ENCODE data around the gene UBE2QL1.

UBE2QL1 gene

GRCh38 chr5:6495433-6496206 lies 47.0 kb downstream of the UBE2QL1 start:
- Histone ChIP-seq H3K27me3 (no peaks in the 10 kb centered on the region), H3K4me3 (no peak overlapping the region), H3K27ac (no peak overlapping the region), H3K9me3 (no peaks in the 10 kb centered on the region), H3K4me1 (peaks cover 0 to 9% (median 0%) of the 10 kb centered on the region in 4 donors), H3K36me3 (peaks cover 0 to 9% (median 3%) of the 10 kb centered on the region in 3 donors)
- intact Hi-C loops (cut with DNase I; ENCODE audit: low total_unique reads), result no loop called here
- TF ChIP-seq CTCF (IDR thresholded peaks at IDR 0.05), result no peak
- DNase-seq, result no peak

- DNase-seq, result no peak
- intact Hi-C loops (cut with DNase I; ENCODE audit: low total_unique reads), result no loop called here
- no peak for TF ChIP-seq CTCF (IDR thresholded peaks at IDR 0.05)
Observed at GRCh38 chr5:6496207-6496584, 47.5 kb downstream of the UBE2QL1 start.

GRCh38 chr5:6496636-6497035 lies 48.0 kb downstream of the UBE2QL1 start:
- intact Hi-C loops (cut with DNase I; ENCODE audit: low total_unique reads), result no loop called here
- TF ChIP-seq CTCF (IDR thresholded peaks at IDR 0.05), result no peak
- Histone ChIP-seq H3K4me1 (peaks cover 0 to 9% (median 0%) of the 10 kb centered on the region in 4 donors), H3K27me3 (no peaks in the 10 kb centered on the region), H3K27ac (no peak overlapping the region), H3K36me3 (peaks cover 0 to 6% (median 0%) of the 10 kb centered on the region in 3 donors), H3K9me3 (no peaks in the 10 kb centered on the region), H3K4me3 (no peak overlapping the region)
- DNase-seq, result no peak

More at GRCh38 chr5:6496207-6496584, 47.5 kb downstream of the UBE2QL1 start:
- peaks cover 0 to 9% (median 3%) of the 10 kb centered on the region in 3 donors for H3K36me3 ChIP-seq
- peaks cover 0 to 9% (median 0%) of the 10 kb centered on the region in 4 donors for H3K4me1 ChIP-seq
- H3K9me3 ChIP-seq, result no peaks in the 10 kb centered on the region
- no peaks in the 10 kb centered on the region for H3K27me3 ChIP-seq
- H3K4me3 ChIP-seq, result no peak overlapping the region
- no peak overlapping the region for H3K27ac ChIP-seq

- TF ChIP-seq CTCF (IDR thresholded peaks at IDR 0.05), result no peak
Observed at GRCh38 chr5:6497262-6497661, 48.6 kb downstream of the UBE2QL1 start.

GRCh38 chr5:6498968-6499367 lies 50.3 kb downstream of the UBE2QL1 start:
- no peak for TF ChIP-seq CTCF (IDR thresholded peaks at IDR 0.05)
- intact Hi-C loops (cut with DNase I; ENCODE audit: low total_unique reads), result no loop called here
- Histone ChIP-seq H3K36me3 (no peaks in the 10 kb centered on the region), H3K4me1 (peaks cover 0 to 9% (median 0%) of the 10 kb centered on the region in 4 donors), H3K4me3 (no peak overlapping the region), H3K27ac (no peak overlapping the region), H3K27me3 (no peaks in the 10 kb centered on the region), H3K9me3 (no peaks in the 10 kb centered on the region)
- no peak for DNase-seq

More at GRCh38 chr5:6497262-6497661, 48.6 kb downstream of the UBE2QL1 start:
- H3K4me1 ChIP-seq, result peaks cover 0 to 9% (median 0%) of the 10 kb centered on the region in 4 donors
- H3K36me3 ChIP-seq, result no peaks in the 10 kb centered on the region
- intact Hi-C loops (cut with DNase I; ENCODE audit: low total_unique reads), result no loop called here
- H3K9me3 ChIP-seq, result no peaks in the 10 kb centered on the region
- H3K4me3 ChIP-seq, result no peak overlapping the region
- H3K27me3 ChIP-seq, result no peaks in the 10 kb centered on the region
- H3K27ac ChIP-seq, result no peak overlapping the region
- DNase-seq, result no peak

Data from tibial artery (tissue), 4 donors.